HG03565 (cell line): Measurements from ENCODE around the gene GDA.

Experiments used
- ATAC-seq: cut with Tn5 transposase; IDR thresholded peaks from one replicate; pipeline ENCODE4 v1.9.1; 2021; ENCODE audit warnings: mild to moderate bottlenecking, moderate library complexity; ENCODE audit not compliant: unreplicated experiment

Gene GDA

GRCh38 chr9:72149231-72149975 lies at the start of gene GDA:
Gene GDA, plus strand, starts transcription at chr9:72149440. Its CDS starts 120 bp downstream, at chr9:72149560.
- ATAC-seq, result no peak

DNA sequence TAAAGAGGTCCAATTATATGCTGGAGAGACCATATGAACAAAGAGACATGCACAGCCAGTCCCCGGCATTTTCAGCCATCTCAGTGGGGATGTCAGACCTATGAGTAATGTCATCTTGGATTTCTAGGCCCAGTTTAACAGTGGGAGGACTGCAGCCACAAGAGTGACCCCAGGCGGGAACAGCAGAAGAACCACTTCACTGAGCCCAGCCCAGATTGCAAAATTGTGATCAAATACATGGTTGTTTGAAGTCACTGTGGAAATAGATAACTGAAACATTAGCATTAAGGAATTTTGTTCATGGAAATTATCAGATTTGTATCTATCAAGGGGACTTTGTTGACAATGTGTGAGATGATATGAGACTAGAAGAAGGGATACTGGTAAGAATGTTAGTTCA lies 46.7 kb upstream of the GDA start:
- no peak for ATAC-seq

GRCh38 chr9:72113056-72113455 lies 36.2 kb upstream of the GDA start:
- no peak for ATAC-seq

- no peak for ATAC-seq
Observed at GRCh38 chr9:72119853-72120252, 29.4 kb upstream of the GDA start.

DNA sequence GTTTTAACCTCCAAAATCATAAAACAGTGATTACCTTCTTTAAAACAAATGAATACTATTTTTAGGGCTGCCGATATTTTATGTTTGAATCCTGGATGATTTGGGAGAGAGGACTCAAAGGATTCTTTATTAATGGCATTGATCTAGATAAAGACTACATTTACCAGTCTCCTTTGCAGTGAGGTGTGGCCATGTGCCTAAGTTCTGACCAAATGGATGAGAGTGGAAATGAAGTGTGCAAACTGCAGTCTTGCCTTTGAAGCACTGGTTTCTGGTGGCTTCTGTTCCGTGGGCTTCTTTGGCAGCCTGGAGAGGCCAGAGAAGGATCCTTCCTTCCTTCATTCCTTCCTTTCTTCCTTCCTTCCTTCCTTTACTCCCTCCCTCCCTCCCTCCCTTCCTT lies 24.3 kb upstream of the GDA start:
- ATAC-seq, result no peak

DNA sequence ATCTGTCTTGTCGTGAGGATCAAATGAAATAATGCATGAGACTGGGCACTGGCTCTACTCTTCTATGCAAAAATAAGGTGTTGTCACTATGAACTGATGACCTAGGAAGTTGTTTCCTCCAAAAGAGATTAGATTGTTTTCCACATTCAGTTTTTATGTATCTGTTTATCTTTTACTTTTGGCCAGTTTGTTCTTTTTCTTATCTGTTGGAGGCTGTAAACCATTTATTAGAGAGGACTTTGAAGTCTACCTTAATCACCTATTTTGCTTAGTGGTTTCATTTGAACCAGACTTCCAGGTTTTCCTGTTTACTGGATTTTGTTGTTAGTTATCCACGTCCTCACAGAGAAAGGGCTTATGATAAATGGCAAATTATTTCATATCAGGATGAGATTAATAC lies 21.5 kb upstream of the GDA start:
- no peak for ATAC-seq

DNA sequence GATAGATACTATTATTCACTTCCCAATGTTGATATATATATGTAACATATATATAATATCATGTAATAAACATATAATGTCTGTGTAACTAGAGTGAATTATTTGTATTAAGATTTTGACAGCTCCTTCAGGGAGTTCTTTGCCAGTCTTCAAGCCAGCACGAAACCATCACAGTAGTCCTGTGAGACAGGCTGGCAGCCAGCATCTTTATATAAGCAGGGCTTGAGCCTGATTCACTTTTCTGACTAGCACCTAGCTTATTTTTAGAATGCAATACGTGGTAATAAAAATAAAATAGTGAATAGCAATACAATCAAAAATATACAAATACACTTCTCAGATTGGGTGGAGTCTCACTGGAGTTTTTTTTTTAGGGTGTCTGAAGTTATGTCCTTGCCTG lies 20.7 kb upstream of the GDA start:
- no peak for ATAC-seq

- ATAC-seq, result no peak
Observed at GRCh38 chr9:72129271-72130156, 19.7 kb upstream of the GDA start.

- ATAC-seq, result no peak
Observed at GRCh38 chr9:72130321-72130720, 18.9 kb upstream of the GDA start.

DNA sequence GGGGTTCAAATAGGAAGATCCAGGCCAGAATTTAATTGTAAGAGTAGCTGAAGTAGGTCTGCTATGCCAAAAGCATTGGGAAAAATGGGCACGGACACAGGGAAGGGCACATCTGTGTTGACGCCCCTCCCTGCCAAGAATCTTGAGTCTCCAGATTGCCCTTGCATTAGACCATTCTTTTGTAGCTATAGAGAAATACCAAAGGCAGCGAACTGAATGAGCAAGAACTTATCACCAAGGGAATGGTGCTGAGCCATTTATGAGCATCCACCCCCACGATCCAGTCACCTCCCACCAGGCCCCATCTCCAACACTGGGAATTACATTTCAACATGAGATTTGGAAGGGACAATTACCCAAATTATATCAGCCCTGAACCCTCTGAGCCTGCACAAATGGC lies 18.0 kb upstream of the GDA start:
- ATAC-seq, result no peak

GRCh38 chr9:72132052-72132451 lies 17.2 kb upstream of the GDA start:
- no peak for ATAC-seq

- ATAC-seq, result no peak
Observed at GRCh38 chr9:72133365-72134035, 15.7 kb upstream of the GDA start.

DNA sequence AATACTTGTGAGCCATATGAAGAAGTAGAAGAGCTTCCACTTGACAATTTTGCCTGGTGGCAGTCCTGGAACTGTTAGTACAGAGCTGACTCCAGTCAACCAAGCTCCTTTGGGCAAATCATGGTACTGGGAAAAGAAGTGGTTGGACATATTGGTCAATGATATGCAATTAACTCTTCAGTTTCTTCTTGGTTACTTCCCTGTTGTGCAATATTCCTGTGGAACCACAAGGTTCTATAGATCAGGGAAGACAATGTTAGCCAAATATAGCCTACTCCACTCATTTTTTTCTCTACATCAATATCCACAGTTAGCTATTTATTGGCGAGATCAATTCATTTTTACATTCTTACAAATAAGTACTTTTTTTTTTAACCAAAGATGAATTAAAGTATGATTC lies 14.4 kb upstream of the GDA start:
- no peak for ATAC-seq

DNA sequence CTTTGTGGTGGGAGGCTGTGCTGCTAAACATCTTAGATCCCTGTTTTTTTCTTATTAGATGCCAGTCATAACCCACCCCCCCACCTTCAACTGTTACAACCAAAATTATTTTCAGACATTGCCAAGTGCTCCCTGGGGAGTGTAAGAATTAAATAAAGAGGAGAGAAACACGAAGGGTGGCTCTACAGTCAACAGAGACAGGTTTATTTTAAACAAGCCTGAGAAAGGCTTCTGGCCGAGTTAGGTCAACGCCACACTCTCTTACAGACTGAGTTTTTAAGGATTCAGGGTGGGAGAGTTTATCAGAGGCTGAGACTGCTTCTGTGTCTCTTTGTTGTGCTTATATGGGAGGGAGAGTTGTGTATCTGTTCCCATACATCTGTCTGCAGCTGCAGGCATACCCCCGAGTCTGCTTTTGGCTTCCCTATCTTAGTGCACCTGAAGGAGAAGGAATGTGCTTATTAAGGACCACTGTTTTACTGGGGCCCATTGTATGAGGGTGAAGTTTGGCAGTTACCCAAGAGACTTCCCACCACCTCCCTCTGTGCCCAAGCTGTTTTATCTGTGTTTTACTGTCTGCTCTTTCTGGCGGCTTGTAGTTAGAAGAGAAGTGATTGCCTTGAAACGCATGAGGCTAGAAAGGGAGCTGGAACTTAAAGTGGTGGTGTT lies 11.4 kb upstream of the GDA start:
- no peak for ATAC-seq

DNA sequence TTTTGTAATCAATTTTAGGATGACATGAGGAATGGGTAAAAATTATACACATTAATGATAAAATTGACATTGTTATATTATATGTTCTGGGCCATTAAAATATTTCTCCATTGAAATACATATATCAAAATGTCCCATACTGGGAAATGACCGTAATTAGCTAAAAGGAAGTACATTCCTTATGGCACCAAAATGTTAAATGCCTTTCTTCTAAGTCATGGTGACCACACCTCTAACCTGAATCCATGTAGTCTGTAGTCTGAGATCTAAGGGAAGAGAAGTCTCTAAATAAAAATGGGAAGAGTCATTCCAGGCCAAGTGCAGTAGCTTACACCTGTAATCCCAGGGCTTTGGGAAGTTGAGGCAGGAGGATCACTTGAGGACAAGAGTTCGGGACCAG lies 10.0 kb upstream of the GDA start:
- no peak for ATAC-seq

DNA sequence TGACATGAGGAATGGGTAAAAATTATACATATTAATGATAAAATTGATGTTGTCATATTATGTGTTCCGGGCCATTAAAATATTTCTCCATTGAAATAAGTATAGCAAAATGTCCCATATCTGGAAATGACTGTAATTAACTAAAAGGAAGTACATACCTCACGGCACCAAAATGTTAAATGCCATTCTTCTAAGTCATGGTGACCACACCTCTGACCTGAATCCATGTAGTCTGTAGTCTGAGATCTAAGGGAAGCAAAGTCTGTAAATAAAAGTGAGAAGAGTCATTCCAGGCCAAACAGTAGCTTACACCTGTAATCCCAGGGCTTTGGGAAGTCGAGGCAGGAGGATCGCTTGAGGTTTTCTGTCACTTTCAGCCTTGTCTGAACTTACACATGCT lies 8.7 kb upstream of the GDA start:
- ATAC-seq, result no peak

- ATAC-seq, result no peak
Observed at GRCh38 chr9:72141484-72141883, 7.8 kb upstream of the GDA start.

- ATAC-seq, result no peak
Observed at GRCh38 chr9:72144756-72145492, 4.3 kb upstream of the GDA start.

DNA sequence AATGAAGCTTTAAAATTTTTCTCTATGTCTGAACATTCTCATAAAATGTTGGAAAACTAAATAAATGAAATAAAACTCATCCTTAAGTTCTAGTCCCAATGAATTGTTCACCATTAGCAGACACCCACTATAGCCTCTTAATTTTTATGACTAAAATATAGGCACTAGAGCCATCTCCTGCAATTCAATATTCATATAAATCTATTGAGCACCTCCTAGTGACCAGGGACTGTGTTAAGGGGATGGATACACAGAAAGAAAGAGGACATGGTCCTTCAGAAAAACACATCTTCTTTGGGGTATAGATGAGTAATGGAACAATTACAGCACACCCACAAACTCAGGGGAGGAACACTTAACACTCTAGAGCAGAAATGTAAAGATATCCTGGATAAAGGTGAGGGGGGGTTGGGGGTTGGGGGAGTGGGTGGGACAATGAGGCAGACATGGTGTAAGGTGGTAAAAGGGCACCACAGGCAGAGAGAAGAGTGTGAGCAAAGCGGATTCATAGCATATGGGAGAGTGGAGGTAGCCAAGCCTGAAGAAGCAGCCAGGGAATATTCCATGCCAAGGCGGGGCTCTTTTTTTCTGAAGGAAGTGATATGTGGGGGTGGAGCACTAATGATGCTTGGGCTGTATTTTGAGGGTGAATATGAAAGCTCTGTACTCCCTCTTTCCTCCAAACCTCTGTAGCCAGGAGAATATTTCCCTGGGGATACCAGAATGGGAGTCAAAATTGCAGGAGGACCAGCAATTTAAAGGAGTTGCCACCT lies 3.3 kb upstream of the GDA start:
- no peak for ATAC-seq

DNA sequence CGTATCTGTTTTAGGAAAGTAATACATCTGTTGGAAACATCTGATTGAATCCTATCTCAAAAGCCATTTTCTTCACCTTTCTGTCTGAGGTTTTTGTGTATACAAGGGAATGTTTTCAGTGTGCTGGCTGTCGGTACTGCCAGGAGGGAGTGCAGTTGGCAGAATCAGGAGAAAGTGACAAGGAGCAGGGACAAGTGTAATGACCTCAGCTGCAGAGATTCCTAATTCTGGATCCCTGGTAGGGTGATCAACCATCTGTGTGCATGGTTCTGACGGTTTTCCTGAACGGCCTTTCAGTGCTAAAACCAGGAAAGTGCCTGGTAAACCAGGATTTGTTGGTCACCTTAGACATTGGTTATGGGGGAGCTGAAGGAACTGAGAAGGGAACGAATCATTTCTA lies 1.6 kb upstream of the GDA start:
- ATAC-seq, result no peak
